HEK293T (cell line): Measurements from ENCODE around the gene MSH3.

Source experiments
- CTCF ChIA-PET: fragments of 350-600 bp; formaldehyde crosslinking; extraction: SDS; loops from one replicate; lab custom pipeline; 2021; ENCODE audit warnings: antibody characterized with exemption, inconsistent platforms; lab: Yijun Ruan, JAX
- POLR2A ChIA-PET: fragments of 350-600 bp; formaldehyde crosslinking; extraction: SDS; loops from one replicate; lab custom pipeline; 2020; ENCODE audit warnings: antibody characterized with exemption, inconsistent platforms; lab: Yijun Ruan, JAX
- DNase-seq: peaks from one replicate; pipeline ENCODE4 v3.0.0; 2012; ENCODE audit warnings: mixed read lengths; ENCODE audit errors: extremely low spot score
- ARNT ChIP-seq: fragments of 450-650 bp; IDR thresholded peaks from 2 replicates; pipeline ENCODE4 v1.6.1; 2017; ENCODE audit warnings: mild to moderate bottlenecking
- BHLHE40 ChIP-seq: fragments of 450-650 bp; IDR thresholded peaks from 2 replicates; pipeline ENCODE4 v1.6.1; 2016; ENCODE audit warnings: mild to moderate bottlenecking, moderate library complexity, borderline replicate concordance
- CTBP1 ChIP-seq: fragments of 450-650 bp; IDR thresholded peaks from 2 replicates; pipeline ENCODE4 v1.6.1; 2016; ENCODE audit warnings: borderline replicate concordance
- ELF4 ChIP-seq: fragments of 450-650 bp; IDR thresholded peaks from 2 replicates; pipeline ENCODE4 v1.6.1; 2017; ENCODE audit warnings: antibody characterized with exemption
- FOXA1 ChIP-seq: fragments of 450-650 bp; IDR thresholded peaks from 2 replicates; pipeline ENCODE4 v1.6.1; 2016; ENCODE audit warnings: mild to moderate bottlenecking
- FOXK2 ChIP-seq: fragments of 450-650 bp; IDR thresholded peaks from 2 replicates; pipeline ENCODE4 v1.6.1; 2016; ENCODE audit warnings: mild to moderate bottlenecking
- FOXM1 ChIP-seq: fragments of 450-650 bp; IDR thresholded peaks from 2 replicates; pipeline ENCODE4 v1.6.1; 2017; ENCODE audit warnings: mild to moderate bottlenecking, borderline replicate concordance
- HDGF ChIP-seq: fragments of 450-650 bp; IDR thresholded peaks from 2 replicates; pipeline ENCODE4 v1.6.1; 2017; ENCODE audit warnings: antibody characterized with exemption, borderline replicate concordance
- L3MBTL2 ChIP-seq: fragments of 450-650 bp; conservative IDR thresholded peaks from 2 replicates; pipeline ENCODE4 v1.6.1; 2016; ENCODE audit warnings: mild to moderate bottlenecking
- LEF1 ChIP-seq: fragments of 450-650 bp; IDR thresholded peaks from 2 replicates; pipeline ENCODE4 v1.6.1; 2017; ENCODE audit warnings: mild to moderate bottlenecking, borderline replicate concordance
- NFRKB ChIP-seq: fragments of 450-650 bp; IDR thresholded peaks from 2 replicates; pipeline ENCODE4 v1.6.1; 2016; ENCODE audit warnings: mild to moderate bottlenecking, moderate library complexity
- SP1 ChIP-seq: fragments of 450-650 bp; IDR thresholded peaks from 2 replicates; pipeline ENCODE4 v1.6.1; 2017
- SUZ12 ChIP-seq: fragments of 450-650 bp; IDR thresholded peaks from 2 replicates; pipeline ENCODE4 v1.6.1; 2016; ENCODE audit warnings: mild to moderate bottlenecking
- TARDBP ChIP-seq: fragments of 450-650 bp; IDR thresholded peaks from 2 replicates; pipeline ENCODE4 v1.6.1; 2016
- ZNF384 ChIP-seq: fragments of 450-650 bp; IDR thresholded peaks from 2 replicates; pipeline ENCODE4 v1.6.1; 2016
- TF ChIP-seq, protein P1 (sequence below): fragments of 450-650 bp; IDR thresholded peaks from 2 replicates; pipeline ENCODE4 v1.6.1; 2016

The MSH3 gene

DNA sequence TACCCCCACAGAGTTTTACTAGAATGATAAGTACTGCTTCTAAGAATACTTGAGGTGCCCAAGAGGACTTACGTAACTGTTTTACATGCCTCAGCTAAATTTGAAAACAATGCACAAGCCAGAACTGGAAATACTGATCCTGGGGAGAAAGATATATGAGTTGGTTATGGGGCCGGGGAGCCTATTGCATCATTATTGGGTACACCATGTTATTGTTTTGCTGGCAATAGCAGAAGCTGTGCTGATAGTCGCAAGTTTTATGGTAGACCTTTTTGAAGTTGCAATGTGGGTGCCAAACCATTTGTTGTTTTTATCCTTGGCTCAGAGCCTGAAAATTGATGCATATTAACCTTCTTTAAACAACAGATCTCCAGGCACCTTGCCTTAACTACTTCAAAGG lies 108.8 kb downstream of the MSH3 start:
- CTCF ChIA-PET, result no interaction called here
- no peak for DNase-seq
- TF ChIP-seq SUZ12 (no peak), CTBP1 (no peak), FOXA1 (no peak), FOXK2 (no peak), SP1 (no peak), HDGF (no peak), FOXM1 (no peak), TARDBP (no peak), ZNF384 (no peak), NFRKB (no peak), L3MBTL2 (no peak), ARNT (no peak), ELF4 (no peak), BHLHE40 (no peak), LEF1 (no peak)
- TF ChIP-seq, protein P1, sequence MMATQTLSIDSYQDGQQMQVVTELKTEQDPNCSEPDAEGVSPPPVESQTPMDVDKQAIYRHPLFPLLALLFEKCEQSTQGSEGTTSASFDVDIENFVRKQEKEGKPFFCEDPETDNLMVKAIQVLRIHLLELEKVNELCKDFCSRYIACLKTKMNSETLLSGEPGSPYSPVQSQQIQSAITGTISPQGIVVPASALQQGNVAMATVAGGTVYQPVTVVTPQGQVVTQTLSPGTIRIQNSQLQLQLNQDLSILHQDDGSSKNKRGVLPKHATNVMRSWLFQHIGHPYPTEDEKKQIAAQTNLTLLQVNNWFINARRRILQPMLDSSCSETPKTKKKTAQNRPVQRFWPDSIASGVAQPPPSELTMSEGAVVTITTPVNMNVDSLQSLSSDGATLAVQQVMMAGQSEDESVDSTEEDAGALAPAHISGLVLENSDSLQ, result no peak
- POLR2A ChIA-PET, result no interaction called here

DNA sequence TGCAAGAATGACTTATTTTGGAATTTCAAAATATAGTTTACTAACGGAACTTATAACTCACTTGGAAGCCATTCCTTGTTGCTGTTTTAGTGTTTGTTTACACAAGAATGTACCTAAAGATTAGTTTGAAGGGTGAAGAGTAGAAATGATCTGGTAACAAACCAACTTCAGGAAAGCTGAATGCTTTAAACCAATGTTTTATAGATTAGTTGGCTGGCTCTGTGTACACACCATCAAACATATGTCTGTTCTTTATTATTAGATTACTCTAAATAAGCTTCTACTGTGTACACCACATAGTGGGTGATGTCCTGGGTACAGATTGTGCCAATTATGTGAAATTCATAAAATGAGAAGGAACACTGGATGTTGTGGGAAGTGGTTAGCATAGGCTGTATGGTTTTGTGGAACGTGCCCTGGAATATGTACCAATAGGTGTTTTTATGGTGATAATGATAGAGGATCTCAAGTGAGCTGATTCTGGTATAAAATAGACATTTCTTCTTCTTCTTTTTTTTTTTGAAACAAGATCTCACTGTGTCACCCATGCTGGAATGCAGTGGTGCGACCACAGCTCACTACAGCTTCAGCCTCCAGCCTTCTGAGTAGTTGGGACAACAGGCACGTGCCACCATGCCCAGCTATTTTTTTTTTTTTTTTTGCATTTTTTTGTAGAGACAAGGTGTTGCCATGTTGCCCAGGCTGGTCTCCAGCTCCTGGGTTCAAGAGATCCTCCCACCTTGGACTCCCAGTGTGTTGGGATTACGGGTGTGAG lies 109.6 kb downstream of the MSH3 start:
- POLR2A ChIA-PET, result no interaction called here
- TF ChIP-seq SP1 (no peak), TARDBP (no peak), FOXM1 (no peak), CTBP1 (no peak), HDGF (no peak), ARNT (no peak), SUZ12 (no peak), NFRKB (no peak), L3MBTL2 (no peak)
- DNase-seq, result no peak
- CTCF ChIA-PET, result interaction anchor here (0.6 kb wide), 1 partner anchor 943 kb away, joined by 3 read pairs; no protein-coding TSS in a partner anchor

DNA sequence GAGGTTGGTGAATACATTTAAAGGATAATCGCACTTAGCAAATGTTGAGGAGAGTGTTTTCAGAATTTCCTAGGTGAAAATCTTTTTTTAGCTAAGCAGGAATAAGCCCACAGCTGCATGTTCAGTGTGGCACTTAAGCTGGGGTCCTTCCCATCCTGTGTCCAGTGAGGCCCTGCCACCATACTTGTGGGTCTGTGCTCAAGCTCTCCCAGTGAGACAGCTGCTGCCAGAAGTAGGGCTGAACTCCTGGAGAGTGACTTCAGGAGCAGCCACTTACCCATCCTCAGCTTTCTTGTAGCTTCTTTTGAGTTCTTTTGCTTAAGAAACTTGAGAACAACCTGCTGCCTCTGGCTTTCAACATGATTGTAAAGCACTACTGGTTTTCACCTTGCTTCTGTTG lies 110.3 kb downstream of the MSH3 start:
- no peak for DNase-seq
- no peak for TF ChIP-seq NFRKB
- TF ChIP-seq BHLHE40, result no peak
- TF ChIP-seq ZNF384, result no peak
- no peak for TF ChIP-seq LEF1
- TF ChIP-seq FOXA1, result no peak
- no peak for TF ChIP-seq ARNT
- ChIA-PET CTCF (no interaction called here), POLR2A (no interaction called here)

DNA sequence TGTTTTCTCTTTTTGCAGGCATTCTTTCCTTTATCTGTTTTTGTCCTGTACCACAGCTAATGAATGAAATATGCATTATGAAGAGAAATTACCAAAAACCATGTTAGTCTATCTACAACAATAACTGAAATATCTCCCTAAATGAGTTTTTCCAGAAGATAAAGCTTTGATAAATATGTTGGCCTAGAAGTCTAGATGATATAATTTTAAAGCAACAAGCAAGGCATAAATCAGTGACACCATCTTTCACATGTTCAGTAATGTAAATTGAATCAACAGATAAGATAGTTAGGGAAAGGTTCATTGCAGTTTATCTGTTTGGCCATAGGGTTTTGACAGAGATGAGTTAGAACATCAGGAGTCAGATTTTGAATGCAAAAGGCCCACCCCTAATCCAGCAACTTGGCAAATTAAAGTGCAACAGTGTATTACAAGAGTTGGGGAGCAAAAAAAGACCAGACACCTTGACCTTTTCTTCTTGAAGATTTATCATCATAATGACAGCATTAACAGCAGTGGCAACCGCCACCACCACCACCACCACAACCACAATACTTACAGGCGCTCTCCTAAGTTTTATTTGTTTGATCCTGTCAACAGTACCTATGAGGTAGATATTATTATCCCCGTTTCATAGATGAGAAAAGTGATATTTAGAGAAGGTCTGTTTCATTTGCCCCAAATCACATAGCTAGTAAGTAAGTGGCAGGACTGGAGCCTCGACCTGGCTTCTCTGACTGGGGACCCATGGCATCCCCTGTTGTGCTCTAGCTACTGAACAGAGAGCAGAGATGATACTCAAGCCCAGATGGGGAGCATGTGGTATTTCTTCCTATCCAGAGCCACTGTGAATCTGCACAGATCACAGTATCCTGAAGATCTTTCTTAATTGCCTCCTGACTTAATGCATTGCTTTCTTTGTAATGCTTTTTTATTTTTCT lies 123.2 kb downstream of the MSH3 start:
- ChIA-PET POLR2A (no interaction called here), CTCF (no interaction called here)
- no peak for DNase-seq

DNA sequence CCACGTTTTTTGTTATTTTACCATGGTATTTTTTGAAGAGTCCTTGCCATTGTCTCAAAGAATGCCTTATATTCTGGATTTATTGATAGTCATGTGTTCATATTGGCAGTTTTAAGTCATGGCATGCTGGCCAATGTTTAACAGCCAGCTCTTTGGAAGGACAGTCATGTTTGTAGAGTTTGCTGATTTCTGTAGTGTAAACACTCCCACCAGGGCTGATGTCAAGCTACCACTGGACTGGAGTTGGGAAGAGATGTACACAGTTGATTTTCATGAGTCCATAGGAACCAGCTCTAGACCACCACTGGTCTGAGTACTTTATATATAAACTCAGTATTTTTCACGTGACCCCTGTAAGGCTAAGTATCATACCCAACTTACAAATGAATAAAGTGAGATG lies 125.6 kb downstream of the MSH3 start:
- TF ChIP-seq HDGF (no peak), SUZ12 (no peak), L3MBTL2 (no peak), FOXK2 (no peak), FOXA1 (no peak), LEF1 (no peak), NFRKB (no peak), ELF4 (no peak), TARDBP (no peak), FOXM1 (no peak), BHLHE40 (no peak), SP1 (no peak), ARNT (no peak), CTBP1 (no peak)
- TF ChIP-seq, protein P1, result no peak
- POLR2A ChIA-PET, result no interaction called here
- no peak for DNase-seq
- CTCF ChIA-PET, result no interaction called here

More for the DNA sequence above, 123.2 kb downstream of the MSH3 start:
- TF ChIP-seq ARNT (no peak), NFRKB (no peak), LEF1 (no peak), CTBP1 (no peak), SP1 (no peak), HDGF (no peak), BHLHE40 (no peak), FOXK2 (no peak), FOXM1 (no peak), L3MBTL2 (no peak), SUZ12 (no peak), TARDBP (no peak), ZNF384 (no peak)

DNA sequence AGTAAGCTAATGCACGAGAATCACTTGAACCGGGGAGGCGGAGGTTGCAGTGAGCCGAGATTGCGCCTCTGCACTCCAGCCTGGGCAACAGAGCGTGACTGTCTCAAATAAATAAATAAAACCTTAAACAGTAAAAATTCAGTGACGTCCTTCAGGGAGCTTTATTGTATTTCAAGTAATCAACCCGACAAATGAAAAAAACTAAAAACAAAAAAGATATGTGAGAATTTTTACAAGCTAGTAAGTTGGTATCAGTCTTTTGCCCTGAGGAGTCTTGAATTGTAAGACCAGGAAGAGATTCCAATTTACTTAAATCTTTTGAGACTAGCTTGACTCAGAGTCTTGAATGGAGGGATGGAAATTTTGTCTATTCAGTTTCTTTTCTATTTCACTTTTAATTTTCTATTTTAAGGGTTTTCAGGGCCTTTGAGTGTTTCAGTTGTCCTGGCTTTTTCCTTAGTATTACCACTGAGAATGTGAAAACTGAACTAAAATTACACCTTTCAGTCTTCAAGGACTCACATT lies 126.4 kb downstream of the MSH3 start:
- no peak for DNase-seq
- TF ChIP-seq ELF4 (no peak), NFRKB (no peak), BHLHE40 (no peak), ARNT (no peak), TARDBP (no peak), FOXA1 (no peak), FOXM1 (no peak), LEF1 (no peak), ZNF384 (no peak), CTBP1 (no peak), FOXK2 (no peak), SUZ12 (no peak), SP1 (no peak)
- ChIA-PET CTCF (no interaction called here), POLR2A (no interaction called here)
